ENCODE measurements around the gene CUL2. TPM values are rescaled to one million over a fixed set of nuclear protein-coding genes. Genes with fewer than 3 reads are reported as not detected.
A peak's percentile ranks its signal among the peaks of the same experiment; 100 is the strongest.

Gene CUL2
- 12.3 TPM for total RNA-seq

GRCh38 chr10:35090162-35090954 is at the start of gene CUL2:
Gene CUL2 (minus strand): TSS chr10:35090341. CDS start chr10:35071317, 19,024 bp downstream.
- ATAC-seq (peak; percentile 96), DNase-seq (ENCODE audit: low spot score) (peak; percentile 95)

- DNase-seq (ENCODE audit: low spot score) (no peak), ATAC-seq (no peak)
Measured at GRCh38 chr10:35136263-35136815, 46.2 kb upstream of the CUL2 start.

- no peak for ATAC-seq
Measured at GRCh38 chr10:35135861-35136260, 45.7 kb upstream of the CUL2 start.

GRCh38 chr10:35133586-35133985 is 43.4 kb upstream of the CUL2 start:
- no peak for DNase-seq (ENCODE audit: low spot score)
- no peak for ATAC-seq

More at GRCh38 chr10:35135861-35136260, 45.7 kb upstream of the CUL2 start:
- no peak for DNase-seq (ENCODE audit: low spot score)

- ATAC-seq (no peak), DNase-seq (ENCODE audit: low spot score) (no peak)
Measured at GRCh38 chr10:35132727-35133126, 42.6 kb upstream of the CUL2 start.

- DNase-seq (ENCODE audit: low spot score) (no peak), ATAC-seq (no peak)
Measured at GRCh38 chr10:35130663-35131062, 40.5 kb upstream of the CUL2 start.

GRCh38 chr10:35129185-35129674 is 39.1 kb upstream of the CUL2 start:
- DNase-seq (ENCODE audit: low spot score), result no peak
- ATAC-seq, result no peak

- DNase-seq (ENCODE audit: low spot score) (no peak), ATAC-seq (peak; percentile 6)
Measured at GRCh38 chr10:35127289-35127891, 37.2 kb upstream of the CUL2 start.

- ATAC-seq (peak; percentile 89), DNase-seq (ENCODE audit: low spot score) (peak; percentile 99)
Measured at GRCh38 chr10:35126530-35127288, 36.6 kb upstream of the CUL2 start, which contains the start of gene CREM. Gene CREM (plus strand): TSS chr10:35126846. CDS start chr10:35137836, 10,990 bp downstream.

- DNase-seq (ENCODE audit: low spot score) (no peak), ATAC-seq (no peak)
Measured at GRCh38 chr10:35126062-35126529, 36.0 kb upstream of the CUL2 start.

GRCh38 chr10:35124540-35124939 is 34.4 kb upstream of the CUL2 start:
- no peak for ATAC-seq
- DNase-seq (ENCODE audit: low spot score), result no peak

- DNase-seq (ENCODE audit: low spot score) (no peak), ATAC-seq (no peak)
Measured at GRCh38 chr10:35119378-35119777, 29.2 kb upstream of the CUL2 start.

GRCh38 chr10:35112571-35112970 is 22.4 kb upstream of the CUL2 start:
- DNase-seq (ENCODE audit: low spot score) (no peak), ATAC-seq (no peak)

- ATAC-seq (no peak), DNase-seq (ENCODE audit: low spot score) (no peak)
Measured at GRCh38 chr10:35103882-35104281, 13.7 kb upstream of the CUL2 start.

- no peak for DNase-seq (ENCODE audit: low spot score)
- ATAC-seq, result no peak
Measured at GRCh38 chr10:35097510-35097909, 7.4 kb upstream of the CUL2 start.

GRCh38 chr10:35096312-35096711 is 6.2 kb upstream of the CUL2 start:
- DNase-seq (ENCODE audit: low spot score) (no peak), ATAC-seq (no peak)

- no peak for ATAC-seq
- no peak for DNase-seq (ENCODE audit: low spot score)
Measured at GRCh38 chr10:35092851-35093250, 2.7 kb upstream of the CUL2 start.

GRCh38 chr10:35091994-35092790 is 2.1 kb upstream of the CUL2 start:
- DNase-seq (ENCODE audit: low spot score), result no peak
- ATAC-seq, result no peak

GRCh38 chr10:35089611-35090161 is 455 bp downstream of the CUL2 start:
- ATAC-seq, result peak; percentile 36
- DNase-seq (ENCODE audit: low spot score), result no peak

GRCh38 chr10:35083242-35083641 is 6.9 kb downstream of the CUL2 start:
- DNase-seq (ENCODE audit: low spot score) (no peak), ATAC-seq (no peak)

Measured in left lobe of liver (tissue), 2 donors.